Fibroblast of upper back skin (primary cell): ENCODE measurements around the gene CEP63.
"Not testable (repeated sequence)": the region's sequence is repeated elsewhere in the genome, so short reads cannot be mapped to it uniquely, and the experiment has no call there.

Experiments used
- DNase-seq: peaks from one replicate; pipeline ENCODE4 v3.0.0-alpha.2; 2013

The CEP63 gene

DNA sequence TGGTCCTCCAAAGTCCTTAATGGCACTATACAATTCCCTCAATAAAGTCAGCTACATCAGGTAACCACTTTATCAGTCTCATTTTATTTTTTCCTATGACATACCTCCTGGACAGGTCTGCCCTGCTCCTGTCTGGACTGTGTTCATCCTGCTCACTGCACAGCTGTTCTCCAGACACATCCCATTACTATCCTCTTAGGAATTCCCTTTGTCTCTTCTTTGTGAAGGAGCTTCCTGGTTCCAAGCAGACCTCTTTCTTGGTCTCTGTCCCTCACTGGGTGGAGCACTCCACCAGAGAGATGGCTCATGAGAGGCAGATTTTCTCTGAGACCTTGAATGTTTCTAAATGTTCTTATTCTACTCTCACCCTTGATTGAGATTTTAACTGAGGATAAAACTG, 104.9 kb downstream of the CEP63 start:
- DNase-seq = peak; percentile 3

DNA sequence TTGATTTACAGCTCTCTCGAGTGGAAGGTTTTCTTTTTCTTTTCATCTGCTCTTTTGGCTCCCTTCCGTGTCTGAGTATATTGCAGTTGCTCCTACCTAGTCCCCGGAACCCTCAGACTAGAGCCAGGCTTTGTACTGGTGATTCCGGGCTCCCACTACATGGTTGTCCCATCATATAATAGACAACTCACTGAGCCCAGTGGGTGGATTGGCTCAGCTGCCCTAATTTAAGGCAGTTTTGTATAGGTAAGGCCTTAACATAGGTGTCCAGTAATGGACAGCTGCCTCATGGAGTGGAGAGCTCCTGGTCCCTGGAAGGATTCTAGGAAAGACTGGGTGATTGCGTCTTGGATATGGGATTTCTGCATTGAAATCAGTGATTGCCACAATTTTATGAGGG, 106.9 kb downstream of the CEP63 start:
- DNase-seq = no peak

DNA sequence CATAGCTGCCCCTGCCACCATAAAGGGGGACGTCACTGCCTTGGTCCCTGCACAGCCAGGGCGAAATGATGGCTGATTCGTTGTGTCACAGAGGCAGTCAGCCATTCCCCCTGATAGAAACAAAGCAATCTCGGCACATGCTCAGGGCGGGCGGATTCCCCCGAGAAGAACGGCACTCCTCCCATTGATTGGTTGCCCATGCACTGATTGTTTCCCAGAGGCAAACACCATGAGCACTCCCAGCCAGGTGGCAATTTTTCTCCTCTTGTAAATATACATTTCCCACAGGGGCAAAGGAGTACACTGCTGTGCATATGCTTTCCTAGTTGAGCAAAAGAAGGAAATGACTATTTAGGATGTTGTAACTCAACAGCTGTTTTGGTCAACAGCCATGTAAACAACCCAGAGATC, 108.5 kb downstream of the CEP63 start:
- DNase-seq = no peak

DNA sequence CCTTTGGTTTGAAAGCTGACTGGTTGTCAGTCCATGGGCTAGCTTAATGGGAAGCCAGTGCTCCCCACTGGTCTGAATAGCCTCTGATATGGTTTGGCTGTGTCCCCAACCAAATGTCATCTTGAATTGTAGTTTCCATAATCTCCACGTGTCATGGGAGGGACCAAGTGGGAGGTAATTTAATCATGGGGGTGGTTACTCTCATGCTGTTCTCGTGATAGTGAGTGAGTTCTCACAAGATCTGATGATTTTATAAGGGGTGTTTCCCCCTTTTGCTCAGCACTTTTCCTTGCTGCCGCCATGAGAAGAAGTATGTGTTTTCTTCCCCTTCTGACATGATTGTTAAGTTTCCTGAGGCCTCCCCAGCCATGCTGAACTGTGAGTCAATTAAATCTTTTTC, 109.1 kb downstream of the CEP63 start:
- DNase-seq = not testable (repeated sequence)

DNA sequence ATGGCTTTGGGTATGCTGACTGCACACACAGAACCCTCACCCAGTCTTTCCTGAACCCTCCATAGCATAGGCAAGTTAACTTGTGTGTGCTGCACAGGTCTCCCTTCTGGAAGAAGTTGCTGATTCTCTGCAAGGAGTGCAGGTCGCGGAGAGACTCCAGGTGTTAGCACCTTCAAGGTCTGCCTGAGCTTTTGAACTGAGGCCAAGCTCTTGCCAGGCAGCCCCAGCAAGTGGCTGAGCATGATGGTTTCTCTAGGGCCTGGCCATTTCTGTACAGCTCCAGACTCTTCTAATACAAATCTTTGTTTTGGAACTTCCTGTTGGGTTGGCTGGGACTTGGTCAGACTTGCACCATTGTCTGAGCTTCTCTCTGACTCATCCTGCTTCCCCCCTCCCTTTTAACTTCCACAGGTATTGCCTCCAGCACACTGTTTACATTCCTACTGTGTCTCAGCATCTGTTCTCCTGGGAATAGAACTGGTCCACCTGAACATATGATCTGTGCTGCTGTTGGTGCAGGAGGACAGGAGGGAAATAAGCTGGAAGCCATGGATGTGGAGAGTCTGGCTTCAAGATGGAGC, 111.6 kb downstream of the CEP63 start:
- DNase-seq = peak; percentile 29

DNA sequence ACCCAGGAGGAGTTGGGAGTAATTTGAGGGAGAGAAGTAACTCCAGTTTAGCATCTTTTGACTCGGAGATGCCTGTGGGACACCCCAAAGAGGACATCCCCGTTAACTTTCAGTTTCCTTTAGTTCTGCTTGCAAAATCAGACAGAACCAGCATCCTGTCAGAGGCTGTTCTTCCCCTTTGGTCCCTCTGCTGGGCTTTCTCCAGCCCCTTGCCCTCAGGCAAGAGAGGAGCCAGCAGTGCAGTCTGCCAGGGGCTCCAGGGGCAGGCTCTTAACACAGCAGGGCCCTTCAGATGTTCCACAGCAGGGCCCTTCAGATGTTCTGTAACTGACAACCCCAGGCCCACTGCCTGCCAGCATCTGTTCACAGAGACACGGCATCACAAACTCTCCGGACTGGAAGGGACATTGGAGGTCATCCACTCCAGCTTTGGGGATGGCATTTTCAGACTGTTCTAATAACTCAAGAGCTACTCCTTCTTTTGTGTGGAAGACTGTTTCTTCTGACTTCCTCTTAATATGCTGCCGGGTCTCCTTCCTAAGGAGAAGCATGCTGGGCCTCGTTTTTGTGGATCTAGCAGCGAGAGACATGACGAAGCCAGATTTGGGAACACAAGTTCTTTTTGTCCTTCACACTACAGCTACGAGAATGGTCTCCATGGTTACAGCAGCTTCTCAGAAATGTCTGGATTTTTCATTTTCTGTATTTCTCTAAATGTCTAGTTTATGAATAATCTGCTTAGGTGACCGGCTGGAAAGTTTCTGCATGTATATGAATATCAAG, 113.1 kb downstream of the CEP63 start:
- DNase-seq = no peak

DNA sequence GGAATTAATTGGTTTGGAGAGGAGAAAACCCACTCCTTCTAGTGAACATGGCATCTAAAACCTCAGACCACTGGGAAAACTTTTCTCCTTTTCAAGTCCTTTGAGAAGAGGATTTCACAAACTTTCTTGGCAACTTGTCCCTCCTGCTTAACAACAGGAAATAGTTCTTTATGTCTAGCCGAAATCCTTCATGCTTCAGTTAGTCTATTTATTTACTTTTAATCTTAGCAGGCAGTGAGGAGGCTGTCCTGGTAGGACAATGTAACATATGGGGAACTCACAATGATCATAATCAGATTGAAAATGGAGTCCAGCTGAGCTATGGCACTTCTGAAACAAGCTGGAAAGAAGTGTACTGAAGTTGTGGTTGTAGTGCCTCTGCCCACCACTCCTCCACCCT, 114.3 kb downstream of the CEP63 start:
- DNase-seq = peak; percentile 13

DNA sequence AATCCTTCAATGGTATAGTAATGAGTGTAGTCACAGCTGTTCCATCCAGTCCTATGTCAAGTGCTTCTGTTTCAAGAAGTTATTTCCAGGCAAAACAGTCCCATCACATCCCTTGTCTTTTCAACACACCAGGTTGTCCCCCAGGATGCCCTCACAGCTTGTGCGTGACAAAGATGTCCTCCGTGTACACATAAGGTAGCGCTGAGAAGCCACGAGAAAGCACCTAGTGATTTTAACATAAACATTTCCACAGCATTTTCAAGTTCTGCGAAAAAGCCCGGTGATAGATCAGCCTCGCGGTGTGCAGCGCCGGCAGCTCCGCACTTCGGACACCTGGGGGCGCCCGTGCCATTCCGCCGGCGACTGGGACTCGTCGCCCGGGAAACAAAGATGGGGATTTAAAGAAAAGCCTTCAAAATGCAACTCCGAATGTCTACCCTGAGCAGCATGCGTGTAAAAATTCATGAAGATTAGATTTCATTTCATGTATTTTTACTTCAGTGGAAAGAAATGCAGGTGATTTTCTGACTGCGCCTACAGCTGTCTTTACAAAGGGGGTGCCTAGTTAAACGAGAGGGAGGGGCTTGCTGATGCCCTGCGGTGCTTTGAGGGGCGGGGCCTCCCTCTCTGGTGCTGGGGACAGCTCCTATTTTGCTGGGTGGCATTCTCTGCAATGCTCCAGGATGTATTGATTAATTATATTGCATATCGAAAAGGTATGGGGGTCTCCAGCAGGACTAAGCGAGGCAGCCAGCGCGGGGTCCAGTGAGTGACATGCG, 115.0 kb downstream of the CEP63 start:
- DNase-seq = peak; percentile 58

DNA sequence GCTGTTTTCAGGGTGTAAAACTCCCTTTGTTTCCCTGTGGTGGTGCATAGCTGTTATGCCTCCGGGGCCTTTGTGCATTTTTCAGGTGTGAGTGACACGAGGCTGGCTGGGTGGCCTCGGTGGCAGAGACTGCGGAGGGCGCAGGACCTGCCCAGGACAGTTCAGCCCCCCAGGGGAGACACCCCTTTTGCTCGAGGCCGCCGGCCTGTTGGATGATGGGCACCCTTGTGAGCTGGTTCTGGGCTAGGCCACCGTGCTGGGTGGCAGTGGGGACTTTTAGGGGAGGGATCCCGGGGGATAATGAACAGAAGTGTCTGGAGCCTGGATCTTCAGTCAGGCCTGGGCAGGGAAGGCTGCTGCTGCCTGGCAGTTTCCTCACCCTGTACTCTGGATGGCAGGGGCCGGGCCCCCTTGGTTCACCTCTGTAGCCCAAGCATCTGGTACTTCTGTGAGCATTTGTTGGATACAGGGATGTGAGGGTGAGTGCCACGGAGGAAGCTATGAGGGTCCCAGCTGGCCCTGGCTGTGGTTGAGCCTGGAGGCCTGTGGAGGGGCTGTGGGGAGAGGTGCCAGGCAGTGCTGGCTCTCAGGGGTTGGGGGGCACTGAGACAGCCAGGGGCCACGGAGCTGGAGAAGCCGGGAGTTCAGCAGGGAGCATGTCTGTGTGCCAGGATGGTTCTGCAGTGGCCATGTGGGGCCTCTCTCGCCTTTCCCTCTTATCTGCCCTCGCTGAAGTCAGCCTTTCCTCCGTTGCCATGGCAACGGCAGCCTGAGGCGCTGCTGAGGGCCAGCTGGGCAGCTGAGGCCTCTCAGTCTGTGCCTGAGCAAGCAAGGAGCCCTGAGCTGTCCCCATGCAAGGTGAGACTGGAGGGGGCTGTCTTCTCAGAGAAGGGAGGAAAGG, 115.9 kb downstream of the CEP63 start:
- DNase-seq = peak; percentile 46

DNA sequence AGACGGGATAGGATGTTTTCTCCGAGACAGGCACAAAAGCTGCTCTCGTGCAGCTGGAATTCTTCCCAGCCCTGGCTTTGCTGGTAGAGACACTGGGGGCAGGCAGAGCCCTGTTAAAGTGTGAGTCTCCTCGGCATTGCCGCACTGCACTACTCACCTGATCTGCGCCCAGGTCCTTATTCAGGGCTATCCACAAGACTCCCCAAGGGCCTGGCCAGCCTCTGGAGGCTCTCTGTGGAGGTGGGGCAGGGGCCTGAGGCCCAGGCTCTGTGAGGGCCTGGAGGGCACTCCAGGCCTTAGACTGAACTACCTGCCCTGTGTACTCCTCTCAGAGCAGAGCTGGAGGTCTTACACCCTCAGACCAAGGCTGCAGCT, 116.6 kb downstream of the CEP63 start:
- no peak for DNase-seq

DNA sequence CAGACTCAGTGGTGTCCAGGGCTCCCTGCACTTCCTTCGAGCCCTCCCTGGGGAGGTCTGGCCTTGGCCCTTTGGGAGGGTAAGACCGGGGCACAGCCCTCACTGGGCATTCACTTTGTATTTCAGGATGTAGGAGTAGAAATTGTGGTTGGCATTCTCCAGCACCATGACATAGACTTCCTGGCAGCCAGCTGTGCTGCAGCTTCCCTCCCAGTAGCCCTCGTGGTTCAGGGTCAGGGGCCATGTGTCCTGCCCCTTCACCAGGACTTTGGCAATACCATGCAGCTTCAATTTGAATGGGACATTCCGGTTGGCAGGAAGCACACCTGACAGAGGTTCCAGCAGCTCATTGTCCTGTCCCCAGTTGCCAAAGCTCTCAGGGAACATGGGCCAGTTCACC, 117.6 kb downstream of the CEP63 start:
- no peak for DNase-seq

DNA sequence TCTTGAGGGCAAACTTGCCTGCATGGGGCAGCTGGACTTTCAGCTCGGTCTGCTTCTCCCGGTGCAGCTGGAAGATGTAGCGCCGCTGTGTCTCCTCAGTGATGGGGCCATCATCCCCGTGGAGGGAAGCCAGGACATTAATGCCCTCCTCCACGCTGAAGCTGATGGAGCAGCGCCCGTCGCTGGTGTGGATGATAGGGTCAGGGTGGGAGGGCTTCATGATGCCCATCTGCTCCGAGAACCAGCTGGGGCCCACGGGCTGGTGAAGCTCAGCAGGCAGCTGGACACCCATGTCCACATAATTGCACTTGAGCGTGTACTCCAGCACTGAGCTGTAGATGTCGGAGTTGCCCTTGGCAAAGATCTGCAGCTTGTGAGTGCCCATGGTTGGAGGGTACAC, 118.1 kb downstream of the CEP63 start:
- DNase-seq = no peak

DNA sequence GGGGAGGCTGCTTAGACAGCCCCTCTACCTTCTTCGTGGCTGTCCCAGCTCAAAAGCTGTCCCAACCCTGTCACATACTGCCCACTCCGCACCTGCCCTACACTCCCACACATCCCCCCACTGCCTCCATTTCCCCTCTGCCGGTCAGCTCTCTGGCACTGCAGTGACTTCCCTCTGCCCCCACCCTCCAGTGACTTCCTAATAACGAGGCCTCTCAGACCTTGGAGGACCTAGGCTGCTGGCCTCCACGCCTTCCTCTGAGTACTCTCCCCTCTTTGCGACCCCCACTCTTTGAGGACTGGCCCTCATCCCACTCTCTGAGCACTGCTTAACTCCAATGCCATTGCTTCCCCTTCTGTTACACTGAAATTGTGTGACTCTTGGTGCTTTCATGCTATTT, 119.7 kb downstream of the CEP63 start:
- no peak for DNase-seq

DNA sequence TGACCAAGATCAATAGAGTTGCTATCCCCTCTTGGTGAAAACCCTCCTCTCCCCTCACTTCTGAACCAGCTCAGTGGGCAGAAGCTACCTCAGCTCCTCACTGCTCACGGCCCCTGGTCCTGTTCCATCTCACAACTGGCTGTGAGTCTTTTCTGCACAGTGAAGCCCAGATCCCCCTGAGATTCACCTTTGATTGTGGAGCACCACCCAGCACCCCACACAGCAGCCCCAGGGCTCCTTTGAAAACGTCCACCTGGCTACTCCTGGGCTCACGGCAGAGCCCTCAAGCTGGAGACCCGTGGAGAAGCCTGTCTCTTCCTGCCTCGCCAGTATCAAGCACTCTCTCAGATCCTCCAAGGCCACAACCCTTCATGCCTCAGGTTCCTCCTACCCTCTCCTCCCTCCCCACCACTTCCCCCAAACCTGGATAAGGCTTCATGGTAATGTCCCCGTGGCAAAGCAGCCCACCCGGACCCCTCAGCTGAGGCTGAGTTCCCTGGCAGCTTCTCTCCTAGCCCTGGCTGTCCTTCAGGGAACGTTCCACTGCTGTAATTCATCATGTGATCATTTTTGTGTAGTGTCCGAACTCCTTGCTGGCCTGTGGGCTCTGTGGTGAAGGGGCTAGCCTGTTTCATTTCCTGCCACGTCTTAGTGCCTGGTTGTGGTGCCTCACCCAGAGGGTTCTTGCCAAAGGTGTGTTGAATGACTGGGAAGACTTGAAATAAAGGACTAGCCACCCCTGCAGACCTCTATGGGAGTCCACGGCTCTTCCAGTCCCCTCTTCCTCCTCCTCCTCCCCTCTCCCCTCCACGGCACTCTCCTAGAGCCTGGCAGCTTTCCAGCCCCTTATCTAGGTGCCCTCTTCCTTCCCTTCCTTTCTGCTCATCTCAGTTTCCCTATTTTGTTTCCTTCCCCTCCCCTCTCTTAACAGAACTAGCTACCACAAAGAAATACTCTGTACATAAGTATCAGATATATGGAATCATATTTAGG, 120.5 kb downstream of the CEP63 start:
- DNase-seq = no peak

DNA sequence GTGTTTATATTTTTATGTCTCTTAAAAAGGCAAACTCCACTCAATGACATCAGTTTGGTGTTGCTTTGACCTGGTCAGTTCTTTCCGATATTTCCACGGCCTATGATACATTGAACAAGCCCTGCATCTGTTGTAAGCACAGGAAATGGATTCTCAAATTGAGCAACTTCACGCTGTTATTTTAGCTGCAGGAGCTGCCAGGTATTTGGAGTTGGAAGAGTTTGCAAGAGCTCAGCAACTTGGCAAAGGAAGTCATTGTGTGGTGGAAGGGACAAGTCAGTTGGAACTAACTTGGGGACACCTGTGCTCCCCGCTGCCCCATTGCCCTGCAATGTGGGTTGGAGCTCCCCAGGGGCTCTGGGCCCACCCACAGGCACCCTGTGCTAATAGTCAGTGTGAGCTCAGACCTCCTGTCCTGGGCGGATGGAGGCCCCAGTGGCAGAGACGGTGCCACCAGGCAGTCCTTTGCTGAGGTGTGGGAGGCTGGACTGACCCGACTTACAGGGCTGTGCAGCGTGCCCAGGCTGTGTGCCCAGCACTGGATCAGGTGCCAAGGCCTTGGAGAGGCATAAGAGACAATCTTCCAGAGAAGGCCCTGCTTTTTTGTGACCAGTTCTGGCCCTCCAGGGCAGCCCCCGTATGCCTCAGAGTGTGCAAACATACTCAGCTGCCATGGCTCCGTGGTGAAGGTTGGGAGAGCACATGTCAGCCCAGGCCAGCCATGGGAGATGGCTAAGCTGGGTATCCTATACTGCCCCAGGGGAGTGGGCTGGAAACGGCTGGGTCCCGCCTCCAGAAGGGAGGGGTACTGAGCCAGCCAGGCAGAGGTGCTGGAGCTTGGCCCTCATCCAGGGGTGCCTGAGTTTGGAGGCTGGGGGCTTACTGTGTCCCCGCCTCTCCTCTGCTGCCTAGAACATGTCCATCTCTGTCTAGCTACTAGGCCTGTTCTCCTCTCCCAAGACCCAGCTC, 121.5 kb downstream of the CEP63 start:
- DNase-seq = peak; percentile 41

DNA sequence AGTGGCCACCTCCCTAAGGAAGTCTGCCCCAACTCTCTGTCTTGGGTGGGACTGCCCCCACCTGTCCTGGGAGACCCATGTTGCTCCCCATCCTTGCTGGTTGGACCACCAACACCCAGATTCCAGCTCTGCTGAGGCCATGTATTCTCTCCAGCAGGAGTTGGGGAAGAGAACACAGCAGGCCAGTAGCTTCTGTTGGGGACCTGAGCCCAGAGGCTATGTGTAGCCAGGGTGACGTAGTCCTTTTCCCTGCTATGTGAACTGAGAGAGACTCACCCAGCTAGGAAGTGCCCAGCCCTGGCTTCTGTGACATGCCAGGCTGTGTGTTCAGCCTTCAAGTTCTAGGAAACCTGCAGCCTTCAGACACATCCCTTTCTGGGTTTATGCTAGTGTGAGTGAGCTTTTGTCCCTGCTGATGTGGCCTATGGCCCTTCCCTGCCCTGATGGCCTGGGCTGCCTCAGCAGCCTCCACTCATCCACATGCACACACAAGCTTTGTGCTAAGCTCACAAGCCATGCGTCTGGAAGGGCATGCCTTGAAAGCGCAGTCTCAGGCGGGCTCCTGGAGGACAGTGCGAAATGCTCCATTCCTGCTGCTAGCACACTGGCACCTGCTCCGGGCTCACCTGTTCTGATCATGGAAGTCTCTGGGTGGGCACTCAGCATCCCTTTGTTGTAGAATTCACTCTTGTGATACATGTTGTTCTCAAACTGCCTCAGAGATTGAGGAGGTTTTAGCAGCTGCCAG, 122.3 kb downstream of the CEP63 start:
- no peak for DNase-seq

DNA sequence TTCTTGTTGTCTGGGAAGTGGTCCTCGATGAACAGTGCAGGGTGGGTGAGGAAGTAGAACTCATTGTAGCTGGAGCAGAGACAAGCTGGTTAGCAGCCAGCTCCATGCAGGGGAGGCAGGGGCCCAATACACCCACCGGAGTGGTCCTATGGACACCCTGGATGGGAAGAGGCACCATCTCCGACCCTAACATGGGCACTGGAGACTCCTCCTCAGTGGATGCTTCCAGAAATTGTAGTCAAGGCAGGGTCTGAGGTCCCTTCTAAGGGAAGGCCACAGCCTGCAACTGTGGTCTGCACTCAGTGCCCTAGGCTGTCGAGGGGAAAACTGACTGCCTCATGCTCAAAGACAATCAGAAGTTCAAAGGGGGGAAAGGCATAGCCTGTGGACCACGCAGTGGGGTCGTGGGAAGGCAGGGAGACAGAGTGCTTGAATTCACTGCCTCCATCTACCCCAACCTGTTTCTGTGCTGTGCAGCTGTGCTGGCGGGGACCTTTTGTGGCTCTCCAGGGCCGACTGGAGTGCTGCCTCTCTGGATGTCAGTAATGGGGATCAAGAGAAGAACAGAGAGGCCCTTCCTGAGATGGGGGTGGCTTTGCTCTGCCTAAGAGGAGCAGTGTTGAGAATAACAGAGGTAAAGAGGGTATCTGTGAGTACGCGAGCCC, 123.0 kb downstream of the CEP63 start:
- DNase-seq = no peak

DNA sequence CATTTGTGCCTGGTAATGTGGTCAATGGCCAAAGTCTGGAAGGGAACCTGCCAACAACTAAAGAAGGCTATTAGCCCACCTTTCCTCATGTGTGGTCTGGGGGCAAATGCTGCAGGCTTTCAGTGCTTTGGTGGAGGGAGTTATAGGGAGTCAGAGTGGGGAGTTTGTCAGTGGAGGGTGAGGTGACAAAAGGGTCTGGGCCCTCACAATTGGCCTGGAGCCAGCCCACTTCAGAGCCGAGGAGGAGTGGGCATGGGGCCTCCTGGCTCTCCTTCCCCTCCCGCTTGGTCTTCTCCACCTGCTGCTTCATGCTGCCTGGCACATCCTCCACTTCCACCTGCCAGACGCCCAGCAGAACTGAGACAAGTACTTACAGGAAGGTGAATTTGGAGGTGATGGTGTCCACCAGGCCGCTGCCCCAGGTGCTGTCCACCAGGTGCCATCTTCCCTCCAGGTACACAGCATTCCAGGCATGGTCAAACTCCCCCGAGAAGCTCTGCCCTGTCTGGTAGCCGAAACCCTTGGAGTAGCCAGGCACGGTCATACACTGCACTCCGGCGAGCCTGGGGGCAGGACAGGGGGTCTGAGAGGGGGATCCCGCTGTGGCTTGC, 124.1 kb downstream of the CEP63 start:
- DNase-seq = no peak
